Spleen (tissue), 7 donors: ENCODE measurements around the gene TREX2.

Experiments used
- POLR2A ChIP-seq, 3 donors: fragments of 450-650 bp; IDR thresholded peaks; one replicate each; pipeline ENCODE4 v1.5.1; 2017; ENCODE audit warnings: antibody characterized with exemption in 3 of 3, mild to moderate bottlenecking in 1 of 3
- TF ChIP-seq, protein P1 (sequence below), 11 experiments: fragments of 200-600 bp in 7 of 11; fragments of 450-650 bp in 4 of 11; sonication (generic) in 4 of 11; IDR thresholded peaks in 8 of 11; conservative IDR thresholded peaks in 3 of 11; 1 replicate in 7 of 11; 2 replicates in 4 of 11; pipeline versions ENCODE4 v1.4.0 to v1.8.0; 2016 to 2021; ENCODE audit warnings: antibody characterized with exemption in 11 of 11, inconsistent platforms in 4 of 11, mild to moderate bottlenecking in 1 of 11
- donor health status: DM: no; HTN: no; CAD: no; lungs with moderate emphysema.
- donor health status: DM: no; HTN: no; CAD: no.
- donor health status: DM: no; HTN: no; CAD: no.

DNA sequence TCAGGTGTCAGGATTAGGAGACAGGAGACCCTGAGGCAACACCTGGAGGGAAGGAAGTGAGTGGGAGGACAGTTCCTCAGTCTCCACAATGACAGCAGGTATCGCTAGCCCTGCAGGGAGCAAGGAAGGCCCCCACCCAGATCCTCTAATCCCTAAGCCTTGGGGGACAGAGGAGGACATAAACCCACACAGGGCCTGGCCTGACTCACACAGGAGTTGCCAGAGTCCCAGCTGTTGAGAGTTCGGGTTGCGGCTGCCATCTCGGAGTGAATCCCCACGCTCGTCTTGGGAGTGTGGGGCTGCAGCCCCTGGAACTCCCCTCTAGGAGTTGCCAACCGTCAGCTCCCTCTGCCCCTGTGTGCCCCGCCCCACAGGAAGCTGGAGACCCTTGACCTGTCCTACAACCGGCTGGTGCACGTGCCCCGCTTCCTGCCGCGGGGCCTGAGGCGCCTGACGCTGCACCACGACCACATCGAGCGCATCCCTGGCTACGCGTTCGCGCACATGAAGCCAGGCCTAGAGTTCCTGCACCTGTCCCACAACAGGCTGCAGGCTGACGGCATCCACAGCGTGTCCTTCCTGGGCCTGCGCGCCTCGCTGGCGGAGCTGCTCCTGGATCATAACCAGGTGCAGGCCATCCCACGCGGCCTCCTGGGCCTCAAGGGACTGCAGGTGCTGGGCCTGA is 39.7 kb upstream of the TREX2 start:
- TF ChIP-seq, protein P1, sequence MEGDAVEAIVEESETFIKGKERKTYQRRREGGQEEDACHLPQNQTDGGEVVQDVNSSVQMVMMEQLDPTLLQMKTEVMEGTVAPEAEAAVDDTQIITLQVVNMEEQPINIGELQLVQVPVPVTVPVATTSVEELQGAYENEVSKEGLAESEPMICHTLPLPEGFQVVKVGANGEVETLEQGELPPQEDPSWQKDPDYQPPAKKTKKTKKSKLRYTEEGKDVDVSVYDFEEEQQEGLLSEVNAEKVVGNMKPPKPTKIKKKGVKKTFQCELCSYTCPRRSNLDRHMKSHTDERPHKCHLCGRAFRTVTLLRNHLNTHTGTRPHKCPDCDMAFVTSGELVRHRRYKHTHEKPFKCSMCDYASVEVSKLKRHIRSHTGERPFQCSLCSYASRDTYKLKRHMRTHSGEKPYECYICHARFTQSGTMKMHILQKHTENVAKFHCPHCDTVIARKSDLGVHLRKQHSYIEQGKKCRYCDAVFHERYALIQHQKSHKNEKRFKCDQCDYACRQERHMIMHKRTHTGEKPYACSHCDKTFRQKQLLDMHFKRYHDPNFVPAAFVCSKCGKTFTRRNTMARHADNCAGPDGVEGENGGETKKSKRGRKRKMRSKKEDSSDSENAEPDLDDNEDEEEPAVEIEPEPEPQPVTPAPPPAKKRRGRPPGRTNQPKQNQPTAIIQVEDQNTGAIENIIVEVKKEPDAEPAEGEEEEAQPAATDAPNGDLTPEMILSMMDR (IDR thresholded peaks at IDR 0.05 in 8 of 11, conservative IDR thresholded peaks at IDR 0.05 in 3 of 11) = no peak
- TF ChIP-seq POLR2A (IDR thresholded peaks at IDR 0.05) = no peak
